ENCODE results near the gene CIP2A. TPM values are rescaled to one million over a fixed set of nuclear protein-coding genes. Genes with fewer than 3 reads are reported as not detected.

Gene CIP2A
- total RNA-seq, 1 donor from 2014 or later, result 11.3 TPM

GRCh38 chr3:108548886-108549285 is 40.4 kb downstream of the CIP2A start:
- Mint-ChIP-seq H3K36me3 (ENCODE audit: low read depth) (peaks cover 3% of the 10 kb centered on the region), H3K27me3 (no peaks in the 10 kb centered on the region), H3K27ac (no peak overlapping the region), H3K4me1 (peaks cover 20% of the 10 kb centered on the region), H3K9me3 (no peaks in the 10 kb centered on the region), H3K4me3 (no peak overlapping the region)
- ChIA-PET CTCF (no interaction called here), POLR2A (no interaction called here)
- TF ChIP-seq CTCF (IDR thresholded peaks at IDR 0.05), result no peak
- DNase-seq, result no peak
- ATAC-seq (ENCODE audit: low read depth), result no peak
- intact Hi-C loops (cut with micrococcal nuclease), result no loop called here

GRCh38 chr3:108548304-108548703 is 40.9 kb downstream of the CIP2A start:
- Mint-ChIP-seq H3K27me3 (no peaks in the 10 kb centered on the region), H3K4me3 (no peak overlapping the region), H3K4me1 (peaks cover 20% of the 10 kb centered on the region), H3K36me3 (ENCODE audit: low read depth) (peaks cover 6% of the 10 kb centered on the region), H3K27ac (no peak overlapping the region), H3K9me3 (no peaks in the 10 kb centered on the region)
- ChIA-PET CTCF (no interaction called here), POLR2A (no interaction called here)
- intact Hi-C loops (cut with micrococcal nuclease), result no loop called here
- DNase-seq (no peak), ATAC-seq (ENCODE audit: low read depth) (no peak)
- TF ChIP-seq CTCF (IDR thresholded peaks at IDR 0.05), result no peak

- CTCF ChIA-PET, result no interaction called here
- DNase-seq (no peak), ATAC-seq (ENCODE audit: low read depth) (peak; percentile 54)
- intact Hi-C loops (cut with micrococcal nuclease), result no loop called here
- no peaks in the 10 kb centered on the region for H3K27me3 Mint-ChIP-seq
- peak overlapping the region; percentile 27 for H3K27ac Mint-ChIP-seq
- peak overlapping the region; percentile 74 for H3K4me3 Mint-ChIP-seq
- no peaks in the 10 kb centered on the region for H3K9me3 Mint-ChIP-seq
- POLR2A ChIA-PET, result interaction anchor here (1.6 kb wide), 1 partner anchor 43 kb away, joined by 9 read pairs; the partner anchor contains the start of genes CIP2A and DZIP3
- TF ChIP-seq CTCF (IDR thresholded peaks at IDR 0.05), result no peak
- peaks cover 6% of the 10 kb centered on the region for H3K36me3 Mint-ChIP-seq (ENCODE audit: low read depth)
- peaks cover 13% of the 10 kb centered on the region for H3K4me1 Mint-ChIP-seq
Measured at GRCh38 chr3:108546692-108547091, 42.5 kb downstream of the CIP2A start.

GRCh38 chr3:108546247-108546646 is 43.0 kb downstream of the CIP2A start:
- CTCF ChIA-PET, result no interaction called here
- peak overlapping the region; percentile 74 for H3K4me3 Mint-ChIP-seq
- POLR2A ChIA-PET, result interaction anchor here (1.6 kb wide), 1 partner anchor 43 kb away, joined by 9 read pairs; the partner anchor contains the start of genes CIP2A and DZIP3
- intact Hi-C loops (cut with micrococcal nuclease), result no loop called here
- H3K36me3 Mint-ChIP-seq (ENCODE audit: low read depth), result peaks cover 5% of the 10 kb centered on the region
- H3K27me3 Mint-ChIP-seq, result no peaks in the 10 kb centered on the region
- H3K27ac Mint-ChIP-seq, result peak overlapping the region; percentile 27
- DNase-seq, result no peak
- H3K4me1 Mint-ChIP-seq, result peaks cover 13% of the 10 kb centered on the region
- TF ChIP-seq CTCF (IDR thresholded peaks at IDR 0.05), result no peak
- no peaks in the 10 kb centered on the region for H3K9me3 Mint-ChIP-seq
- ATAC-seq (ENCODE audit: low read depth), result no peak

GRCh38 chr3:108538083-108538482 is 51.2 kb downstream of the CIP2A start:
- Mint-ChIP-seq H3K36me3 (ENCODE audit: low read depth) (no peaks in the 10 kb centered on the region), H3K9me3 (no peaks in the 10 kb centered on the region), H3K4me3 (no peak overlapping the region), H3K4me1 (no peaks in the 10 kb centered on the region), H3K27me3 (peaks cover 11% of the 10 kb centered on the region), H3K27ac (no peak overlapping the region)
- no peak for DNase-seq
- ChIA-PET CTCF (no interaction called here), POLR2A (no interaction called here)
- no peak for TF ChIP-seq CTCF (IDR thresholded peaks at IDR 0.05)
- no peak for ATAC-seq (ENCODE audit: low read depth)
- intact Hi-C loops (cut with micrococcal nuclease), result no loop called here

All from activated B cell treated with CpG ODN at 0.5 μM for 24 hours (primary cell).